Erythroblast (primary cell): ENCODE measurements around the gene CSK.

Experiments used
- GATA1 ChIP-seq: IDR thresholded peaks from 2 replicates; pipeline ENCODE4 v1.6.1; 2011; ENCODE audit warnings: low read depth, mild to moderate bottlenecking, control low read depth, low read length, moderate library complexity
- POLR2A ChIP-seq: IDR thresholded peaks from 2 replicates; pipeline ENCODE4 v1.6.1; 2011; ENCODE audit warnings: mild to moderate bottlenecking, low read length

- TF ChIP-seq POLR2A (no peak), GATA1 (no peak)
Measured at GRCh38 chr15:74792227-74793016, 10.5 kb downstream of the CSK start.
